ENCODE data around the gene KCNJ13.

DNA sequence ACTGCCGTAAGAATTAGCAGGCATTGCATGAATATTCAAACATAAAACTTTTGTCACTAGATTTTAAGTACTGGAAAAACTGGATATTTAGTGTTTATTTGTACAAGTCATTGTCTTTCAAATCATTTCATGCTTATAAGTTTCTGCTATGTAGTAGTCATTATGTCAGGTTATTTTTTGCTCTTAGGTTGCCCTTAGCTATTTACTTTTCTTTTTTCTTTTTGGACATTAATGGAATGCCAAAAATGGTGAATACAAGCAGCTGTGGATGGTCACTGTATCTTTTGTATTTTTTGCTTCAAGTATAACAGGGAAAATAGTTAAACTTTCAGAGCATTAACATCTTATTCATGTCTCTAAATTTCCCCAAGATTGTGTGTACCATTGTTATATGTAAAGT, 18.6 kb upstream of the KCNJ13 start:
- TF ChIP-seq, protein P1, sequence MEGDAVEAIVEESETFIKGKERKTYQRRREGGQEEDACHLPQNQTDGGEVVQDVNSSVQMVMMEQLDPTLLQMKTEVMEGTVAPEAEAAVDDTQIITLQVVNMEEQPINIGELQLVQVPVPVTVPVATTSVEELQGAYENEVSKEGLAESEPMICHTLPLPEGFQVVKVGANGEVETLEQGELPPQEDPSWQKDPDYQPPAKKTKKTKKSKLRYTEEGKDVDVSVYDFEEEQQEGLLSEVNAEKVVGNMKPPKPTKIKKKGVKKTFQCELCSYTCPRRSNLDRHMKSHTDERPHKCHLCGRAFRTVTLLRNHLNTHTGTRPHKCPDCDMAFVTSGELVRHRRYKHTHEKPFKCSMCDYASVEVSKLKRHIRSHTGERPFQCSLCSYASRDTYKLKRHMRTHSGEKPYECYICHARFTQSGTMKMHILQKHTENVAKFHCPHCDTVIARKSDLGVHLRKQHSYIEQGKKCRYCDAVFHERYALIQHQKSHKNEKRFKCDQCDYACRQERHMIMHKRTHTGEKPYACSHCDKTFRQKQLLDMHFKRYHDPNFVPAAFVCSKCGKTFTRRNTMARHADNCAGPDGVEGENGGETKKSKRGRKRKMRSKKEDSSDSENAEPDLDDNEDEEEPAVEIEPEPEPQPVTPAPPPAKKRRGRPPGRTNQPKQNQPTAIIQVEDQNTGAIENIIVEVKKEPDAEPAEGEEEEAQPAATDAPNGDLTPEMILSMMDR (IDR thresholded peaks at IDR 0.05) = no peak
- TF ChIP-seq POLR2A (IDR thresholded peaks at IDR 0.05) = no peak
- TF ChIP-seq POLR2AphosphoS5 (IDR thresholded peaks at IDR 0.05) = no peak
